Suppressor macrophage treated with lipopolysaccharide for 4 hours (primary cell): ENCODE data around the gene PPFIA3.
A peak's percentile ranks its signal among the peaks of the same experiment; 100 is the strongest.
"Not testable (repeated sequence)": the region's sequence is repeated elsewhere in the genome, so short reads cannot be mapped to it uniquely, and the experiment has no call there.

Experiments used
- DNase-seq: peaks from one replicate; pipeline ENCODE4 v3.0.0-alpha.2; 2020

PPFIA3 gene

GRCh38 chr19:49150106-49150943 is 31.0 kb downstream of the PPFIA3 start:
- DNase-seq, result peak; percentile 70

GRCh38 chr19:49150944-49151243 is 31.6 kb downstream of the PPFIA3 start:
- DNase-seq, result no peak

GRCh38 chr19:49151267-49152118 is 32.1 kb downstream of the PPFIA3 start:
- peak; percentile 24 for DNase-seq

- DNase-seq, result no peak
Measured at GRCh38 chr19:49152119-49152550, 32.8 kb downstream of the PPFIA3 start.

GRCh38 chr19:49153167-49153809 is 33.9 kb downstream of the PPFIA3 start:
- DNase-seq, result no peak

- no peak for DNase-seq
Measured at GRCh38 chr19:49154279-49154678, 34.9 kb downstream of the PPFIA3 start.

GRCh38 chr19:49155005-49155819 is 35.9 kb downstream of the PPFIA3 start, which contains the start of gene HRC:
TSS of gene HRC (minus strand) at chr19:49155396. CDS start at chr19:49155237, 159 bp downstream.
- DNase-seq, result no peak

GRCh38 chr19:49155820-49156346 is 36.5 kb downstream of the PPFIA3 start:
- no peak for DNase-seq

GRCh38 chr19:49157445-49158224 is 38.3 kb downstream of the PPFIA3 start, which contains the start of gene TRPM4:
TSS of gene TRPM4 (plus strand) at chr19:49157792. CDS start at chr19:49157867, 75 bp downstream.
- peak; percentile 87 for DNase-seq

GRCh38 chr19:49160450-49161189 is 41.3 kb downstream of the PPFIA3 start:
- no peak for DNase-seq

- no peak for DNase-seq
Measured at GRCh38 chr19:49161987-49162386, 42.6 kb downstream of the PPFIA3 start.

GRCh38 chr19:49165111-49165750 is 45.9 kb downstream of the PPFIA3 start:
- DNase-seq, result no peak

GRCh38 chr19:49165865-49166301 is 46.5 kb downstream of the PPFIA3 start:
- no peak for DNase-seq

- no peak for DNase-seq
Measured at GRCh38 chr19:49167857-49168409, 48.6 kb downstream of the PPFIA3 start.

GRCh38 chr19:49168421-49168820 is 49.1 kb downstream of the PPFIA3 start:
- DNase-seq, result no peak

- no peak for DNase-seq
Measured at GRCh38 chr19:49173198-49173597, 53.9 kb downstream of the PPFIA3 start.

GRCh38 chr19:49180659-49181058 is 61.3 kb downstream of the PPFIA3 start:
- no peak for DNase-seq

- not testable (repeated sequence) for DNase-seq
Measured at GRCh38 chr19:49182010-49182847, 62.9 kb downstream of the PPFIA3 start.
